HG03280 (cell line): ENCODE data around the gene NR4A3.
A peak's percentile ranks its signal among the peaks of the same experiment; 100 is the strongest.
"Not testable (repeated sequence)": the region's sequence is repeated elsewhere in the genome, so short reads cannot be mapped to it uniquely, and the experiment has no call there.

Experiments
- ATAC-seq: cut with Tn5 transposase; IDR thresholded peaks from one replicate; pipeline ENCODE4 v1.9.1; 2021; ENCODE audit warnings: mild to moderate bottlenecking, moderate library complexity; ENCODE audit not compliant: unreplicated experiment

Gene NR4A3

DNA sequence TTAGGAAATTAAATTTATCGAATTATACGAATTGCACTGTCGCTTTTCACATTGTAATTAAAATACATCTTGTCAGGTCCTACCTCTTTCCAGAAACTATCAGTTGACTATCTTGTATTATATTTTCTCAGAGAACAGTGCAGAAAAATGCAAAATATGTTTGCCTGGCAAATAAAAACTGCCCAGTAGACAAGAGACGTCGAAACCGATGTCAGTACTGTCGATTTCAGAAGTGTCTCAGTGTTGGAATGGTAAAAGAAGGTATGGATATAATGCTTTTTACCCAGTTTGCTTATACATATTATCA lies 10.8 kb downstream of the NR4A3 start:
- no peak for ATAC-seq

DNA sequence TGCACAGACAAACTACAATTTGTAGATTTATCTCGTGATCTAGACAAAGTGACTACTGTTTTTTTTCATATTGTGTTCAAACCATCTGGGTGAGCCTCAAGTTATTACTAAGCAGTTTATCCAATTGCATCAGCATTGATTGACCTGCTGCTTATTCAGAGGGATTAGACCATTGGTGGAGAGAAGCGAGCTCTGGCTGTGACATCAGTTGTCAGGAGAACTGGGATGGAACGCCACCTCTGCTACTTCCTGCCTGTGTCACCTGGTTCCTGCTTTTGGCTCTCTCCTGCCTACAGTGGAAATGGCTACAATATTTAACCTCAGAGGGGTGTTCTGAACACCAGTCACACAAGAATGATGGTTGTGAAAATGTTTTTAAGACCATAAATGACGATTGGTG lies 12.1 kb downstream of the NR4A3 start:
- no peak for ATAC-seq

DNA sequence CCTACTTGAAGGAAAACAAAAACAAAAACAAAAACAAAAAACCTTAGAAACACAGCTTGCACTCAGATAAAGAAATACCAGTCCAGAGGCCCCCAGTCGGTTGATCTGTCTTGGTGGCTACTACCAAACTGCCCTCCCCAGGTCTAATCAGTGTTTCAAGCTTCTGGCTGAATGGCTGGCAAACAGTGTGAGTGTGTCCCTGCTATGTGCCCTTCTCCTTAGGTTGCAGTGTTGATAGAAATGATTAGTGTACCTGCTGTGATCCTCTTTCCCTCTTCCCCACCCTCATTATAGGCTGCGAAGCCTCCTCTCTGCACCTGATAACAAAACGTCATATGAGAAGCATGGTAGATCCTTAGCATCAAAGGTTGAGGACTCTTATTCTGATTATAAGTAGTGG lies 12.8 kb downstream of the NR4A3 start:
- no peak for ATAC-seq

DNA sequence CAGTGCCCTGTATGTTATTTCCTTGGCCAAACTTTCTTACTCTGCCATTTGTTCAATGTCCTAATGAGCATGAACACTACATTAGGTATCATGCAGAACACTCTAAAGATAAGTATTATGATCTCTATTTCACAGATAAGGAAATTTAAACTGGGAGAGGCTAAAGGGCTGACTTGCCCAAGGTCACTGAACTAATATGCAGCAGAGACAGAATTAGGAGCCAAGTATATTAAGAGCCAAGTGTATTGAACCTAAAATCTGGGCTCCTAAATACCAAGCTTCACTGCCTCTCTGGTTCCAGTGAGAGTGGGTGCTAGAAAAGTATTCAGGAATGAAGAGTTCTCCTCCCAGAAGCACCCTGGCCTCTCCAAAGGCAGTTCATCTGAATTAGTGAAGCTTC lies 13.5 kb downstream of the NR4A3 start:
- no peak for ATAC-seq

DNA sequence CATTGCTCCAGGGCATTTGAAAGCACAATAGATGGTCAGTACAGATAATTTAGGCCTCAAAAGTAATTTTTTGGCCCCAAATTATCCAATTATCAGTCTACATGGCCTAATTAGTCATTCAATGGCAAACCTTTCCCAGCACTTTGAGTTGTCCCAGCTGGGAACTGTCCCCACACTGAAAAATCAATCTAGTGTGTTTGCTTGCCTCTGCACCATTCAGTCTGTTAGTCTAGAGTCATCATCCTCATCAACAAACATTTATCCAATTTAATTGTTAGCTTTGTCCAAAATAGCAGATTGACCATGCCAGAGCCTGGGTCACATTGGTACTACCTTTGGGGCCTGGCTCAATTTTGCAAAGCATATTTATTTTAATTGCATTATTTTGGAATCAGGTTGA lies 13.9 kb downstream of the NR4A3 start:
- no peak for ATAC-seq

DNA sequence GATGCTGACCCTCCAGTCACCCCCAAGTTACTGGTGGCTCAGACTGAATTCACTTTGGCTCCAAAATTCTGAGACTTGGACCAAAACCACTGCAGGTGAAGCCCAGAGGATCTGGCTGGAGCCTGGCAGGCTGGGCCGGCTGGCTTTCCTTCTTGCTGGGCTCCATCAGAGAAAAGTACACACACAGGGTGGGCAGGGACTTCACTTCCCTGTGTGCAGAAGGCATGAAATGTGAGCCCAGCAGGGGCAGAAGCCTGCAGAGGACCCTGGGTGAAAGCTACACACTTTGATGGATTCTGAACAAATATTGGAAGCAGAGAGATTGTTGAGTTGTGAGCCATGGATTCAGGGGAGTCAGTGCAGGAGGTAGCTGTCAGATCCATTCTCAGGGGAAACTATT lies 18.4 kb downstream of the NR4A3 start:
- no peak for ATAC-seq

DNA sequence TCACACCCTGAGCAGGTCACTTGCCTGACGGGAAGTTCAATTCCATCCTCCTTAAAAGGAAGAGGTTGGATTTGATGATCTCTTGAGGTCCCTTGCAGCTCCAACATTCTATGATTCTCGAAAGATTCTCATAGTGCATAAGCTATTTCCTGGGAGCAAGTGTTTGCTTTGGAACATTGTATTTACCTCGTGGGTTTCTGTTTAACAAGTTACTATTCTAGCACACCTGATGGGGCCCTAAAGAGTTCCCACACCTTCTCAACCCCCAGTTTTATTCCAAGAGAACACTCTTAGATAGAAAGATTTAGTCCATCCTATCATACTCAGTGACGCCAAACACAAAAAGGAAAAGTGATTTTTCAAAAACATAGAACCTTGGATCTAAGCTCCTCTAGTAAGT lies 23.4 kb downstream of the NR4A3 start:
- ATAC-seq: no peak

DNA sequence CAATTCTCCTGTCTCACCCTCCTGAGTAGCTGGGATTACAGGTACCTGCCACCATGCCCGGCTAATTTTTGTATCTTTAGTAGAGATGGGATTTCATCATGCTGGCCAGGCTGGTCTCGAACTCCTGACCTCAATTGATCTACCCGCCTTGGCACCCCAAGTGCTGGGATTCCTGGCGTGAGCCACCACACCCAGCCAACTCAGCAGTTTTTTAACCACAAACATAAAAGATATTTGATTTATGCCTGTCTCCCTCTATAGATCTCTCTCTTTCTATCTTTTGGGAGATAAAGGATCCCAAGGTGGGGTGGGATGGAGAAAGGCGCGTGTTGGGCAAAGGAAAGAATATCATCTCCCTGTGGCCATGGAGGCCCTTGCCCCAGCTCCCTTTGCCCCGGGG lies 26.8 kb downstream of the NR4A3 start:
- ATAC-seq: no peak

DNA sequence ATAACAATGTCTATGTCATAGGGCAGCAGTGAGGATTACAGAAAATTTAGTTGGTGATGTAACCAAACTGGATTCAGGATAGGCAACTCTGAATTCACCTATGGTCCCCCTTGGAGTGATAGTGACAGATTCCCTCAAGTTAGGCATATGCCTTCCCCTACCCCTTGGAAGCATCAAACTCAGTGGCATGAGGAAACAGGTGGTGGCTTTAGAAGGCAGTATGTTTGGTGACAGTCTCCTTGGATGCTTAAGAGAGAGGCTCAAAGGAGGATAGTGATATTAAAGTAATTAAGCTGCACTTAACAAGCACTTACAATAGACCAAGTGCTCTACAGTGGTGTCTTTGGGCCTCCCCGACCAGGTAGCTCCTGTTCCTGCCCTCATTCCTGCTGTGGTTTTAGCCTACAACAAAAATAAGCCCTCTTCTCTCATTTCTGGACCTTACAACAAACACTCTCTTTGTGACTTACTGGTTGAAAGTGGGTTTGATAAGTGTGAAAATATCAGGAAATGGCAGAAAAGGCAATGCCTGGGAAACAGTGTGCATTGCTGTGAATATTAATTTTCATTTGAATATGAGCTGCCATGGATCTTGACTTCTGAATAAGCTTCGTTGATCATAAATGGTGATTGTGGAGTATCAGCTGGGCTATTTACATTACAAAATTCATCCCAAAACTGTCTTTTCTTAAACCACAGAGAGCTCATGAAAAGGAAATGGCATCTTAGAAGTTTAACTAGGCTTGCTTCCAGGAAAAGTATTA lies 29.2 kb downstream of the NR4A3 start:
- ATAC-seq: peak; percentile 6

DNA sequence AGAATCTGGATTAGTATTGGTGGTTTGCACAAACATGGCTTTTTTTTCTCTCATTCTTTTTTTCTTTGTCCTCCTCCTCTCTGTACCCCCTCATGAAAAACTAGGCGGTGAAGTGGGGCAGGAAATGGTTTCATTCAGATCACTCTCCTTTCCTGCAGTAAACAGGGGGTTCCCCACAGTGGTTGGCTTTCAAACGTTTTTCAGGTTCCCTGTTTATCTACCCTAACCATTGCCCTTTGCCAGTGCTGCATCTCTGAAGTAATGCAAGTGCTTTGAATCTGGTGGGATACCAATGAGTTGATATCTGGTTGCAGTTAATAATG lies 29.8 kb downstream of the NR4A3 start:
- peak; percentile 72 for ATAC-seq

DNA sequence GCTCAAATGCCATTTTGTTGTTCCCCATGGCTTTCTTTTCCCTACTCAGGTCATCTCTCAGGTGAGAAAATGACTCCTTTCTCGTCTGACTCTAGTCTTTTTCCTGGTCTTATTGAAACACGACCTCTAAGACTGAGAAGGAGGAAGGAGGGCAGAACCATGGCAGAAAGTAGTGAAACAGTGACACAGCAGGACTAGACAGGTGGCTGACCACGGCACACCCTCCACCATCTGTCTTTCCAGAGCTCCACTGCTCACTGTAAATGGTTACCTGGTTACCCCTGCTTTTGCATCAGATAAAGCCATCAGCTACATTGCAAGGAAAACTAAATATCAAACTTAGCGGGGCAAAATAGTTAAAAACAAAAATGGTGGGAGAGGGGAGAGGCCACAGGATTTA lies 30.9 kb downstream of the NR4A3 start:
- peak; percentile 73 for ATAC-seq

DNA sequence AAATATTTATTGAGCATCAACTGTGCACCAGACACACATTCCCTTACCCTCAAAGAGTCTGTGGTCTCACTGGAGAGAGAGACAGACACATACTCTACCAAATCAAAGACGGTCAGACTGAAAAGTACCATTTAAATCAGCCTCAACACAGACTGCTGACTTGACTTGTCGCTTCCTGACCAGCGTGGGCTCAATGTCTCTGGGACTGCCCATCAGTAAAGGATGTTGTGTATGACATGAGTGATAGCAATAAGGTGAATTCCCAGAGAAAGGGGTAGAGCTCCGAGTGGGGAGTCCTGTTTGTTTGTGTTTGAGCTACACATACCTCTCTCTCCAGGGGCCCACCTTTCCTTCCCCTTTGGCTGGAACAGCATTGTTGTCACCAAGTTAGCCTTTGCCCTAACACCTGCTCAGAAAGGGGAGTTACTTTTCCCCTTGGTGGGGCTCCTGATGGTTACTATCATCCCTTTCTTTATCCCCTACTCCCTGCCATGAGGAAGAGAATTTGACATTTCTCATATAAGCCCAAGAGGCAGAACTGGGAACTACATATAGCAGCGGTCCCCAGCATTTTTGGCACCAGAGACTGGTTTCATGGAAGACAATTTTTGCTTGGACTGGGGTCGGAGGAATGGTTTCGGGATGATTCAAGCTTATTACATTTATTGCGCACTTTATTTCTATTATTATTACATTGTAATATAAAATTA lies 33.9 kb downstream of the NR4A3 start:
- no peak for ATAC-seq

DNA sequence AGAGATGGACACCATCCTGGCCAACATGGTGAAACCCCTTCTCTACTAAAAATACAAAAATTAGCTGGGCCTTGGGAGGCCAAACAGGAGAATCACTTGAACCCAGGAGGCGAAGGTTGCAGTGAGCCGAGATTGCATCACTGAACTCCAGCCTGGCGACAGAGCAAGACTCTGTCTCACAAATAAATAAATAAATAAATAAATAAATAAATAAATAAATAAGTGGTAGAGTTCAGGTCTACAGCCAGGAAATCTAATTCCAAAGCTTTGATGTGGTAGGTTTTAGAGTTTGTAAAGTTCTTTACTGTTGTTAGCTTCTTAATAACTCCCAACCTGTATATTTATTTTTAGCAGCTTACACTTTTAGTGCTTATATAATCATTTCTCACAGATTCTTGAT lies 35.9 kb downstream of the NR4A3 start:
- not testable (repeated sequence) for ATAC-seq

DNA sequence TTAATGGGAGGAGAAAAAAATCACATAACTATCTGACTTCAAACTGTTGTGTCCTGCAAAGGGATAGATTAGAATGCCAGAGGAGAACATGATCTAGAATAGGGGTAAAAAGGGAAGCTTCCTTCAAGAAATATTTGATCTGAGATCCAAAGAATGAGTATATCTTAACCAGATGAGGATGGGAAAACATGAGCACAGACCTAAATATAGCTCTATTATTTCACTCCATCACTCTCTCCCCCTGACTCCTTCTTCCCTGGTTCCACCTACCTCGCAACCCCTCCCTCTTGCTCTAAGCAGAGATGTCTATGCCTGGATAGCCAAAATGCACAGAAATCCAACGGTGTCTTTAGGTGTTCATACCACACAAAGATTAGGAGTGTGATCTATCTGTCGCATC lies 36.4 kb downstream of the NR4A3 start:
- ATAC-seq: no peak

DNA sequence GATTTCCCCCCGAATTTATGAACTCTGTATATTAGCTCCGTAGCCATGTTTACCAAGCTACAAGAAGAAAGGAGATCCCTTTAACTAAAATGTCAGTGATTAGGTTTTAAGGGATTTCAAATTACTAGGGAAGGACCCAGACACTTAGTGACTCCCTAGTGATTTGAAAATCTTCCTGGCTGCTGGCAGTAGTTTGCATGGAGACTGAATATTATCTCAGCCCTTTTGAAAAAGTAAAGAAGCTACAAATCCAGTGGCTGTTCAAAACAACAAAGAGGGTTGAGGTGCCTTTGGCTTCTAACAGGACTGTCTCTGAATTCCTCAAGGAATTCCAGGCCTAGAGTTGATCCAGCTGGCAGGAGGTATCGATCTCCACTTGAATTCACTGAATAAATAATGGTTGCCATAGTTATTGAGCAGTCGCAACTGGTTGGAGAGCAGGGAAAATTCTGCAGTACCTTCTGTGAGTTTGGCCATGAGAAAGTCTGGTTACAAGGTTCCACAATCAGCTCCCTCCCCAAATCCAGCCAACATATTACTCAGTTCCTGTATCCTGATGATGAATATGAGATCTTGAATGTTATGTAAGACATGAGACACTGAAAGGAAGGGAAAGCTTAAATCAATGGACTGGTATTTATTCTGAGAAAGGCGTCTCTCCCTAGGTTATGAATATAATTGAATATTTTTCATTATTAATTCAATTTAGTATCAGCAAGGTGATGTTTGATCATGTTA lies 37.7 kb downstream of the NR4A3 start:
- no peak for ATAC-seq

DNA sequence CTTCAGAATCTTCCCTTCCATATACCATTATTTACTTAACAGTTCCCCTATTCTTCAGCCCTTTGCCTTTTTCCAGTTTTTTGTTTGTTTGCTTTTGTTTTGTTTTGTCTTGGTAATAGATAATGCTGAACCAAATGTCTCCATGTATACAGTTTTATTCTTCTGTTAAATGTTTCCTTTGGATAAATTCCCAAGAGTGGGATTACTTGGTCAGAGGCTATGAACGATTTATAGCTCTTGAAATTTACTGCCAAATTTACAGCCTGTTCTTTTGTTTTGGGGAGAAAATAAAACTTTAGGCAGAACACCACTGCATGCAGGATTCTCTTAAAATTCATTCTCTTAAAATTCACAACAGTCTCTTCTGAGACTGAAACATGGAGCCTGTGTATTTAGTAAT lies 38.6 kb downstream of the NR4A3 start:
- no peak for ATAC-seq

DNA sequence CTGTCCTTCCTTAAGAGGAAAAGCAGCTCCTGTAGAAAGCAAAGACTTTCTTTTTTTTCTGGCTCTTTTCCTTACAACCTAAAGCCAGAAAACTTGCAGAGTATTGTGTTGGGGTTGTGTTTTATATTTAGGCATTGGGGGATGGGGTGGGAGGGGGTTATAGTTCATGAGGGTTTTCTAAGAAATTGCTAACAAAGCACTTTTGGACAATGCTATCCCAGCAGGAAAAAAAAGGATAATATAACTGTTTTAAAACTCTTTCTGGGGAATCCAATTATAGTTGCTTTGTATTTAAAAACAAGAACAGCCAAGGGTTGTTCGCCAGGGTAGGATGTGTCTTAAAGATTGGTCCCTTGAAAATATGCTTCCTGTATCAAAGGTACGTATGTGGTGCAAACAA lies 42.3 kb downstream of the NR4A3 start:
- ATAC-seq: no peak

DNA sequence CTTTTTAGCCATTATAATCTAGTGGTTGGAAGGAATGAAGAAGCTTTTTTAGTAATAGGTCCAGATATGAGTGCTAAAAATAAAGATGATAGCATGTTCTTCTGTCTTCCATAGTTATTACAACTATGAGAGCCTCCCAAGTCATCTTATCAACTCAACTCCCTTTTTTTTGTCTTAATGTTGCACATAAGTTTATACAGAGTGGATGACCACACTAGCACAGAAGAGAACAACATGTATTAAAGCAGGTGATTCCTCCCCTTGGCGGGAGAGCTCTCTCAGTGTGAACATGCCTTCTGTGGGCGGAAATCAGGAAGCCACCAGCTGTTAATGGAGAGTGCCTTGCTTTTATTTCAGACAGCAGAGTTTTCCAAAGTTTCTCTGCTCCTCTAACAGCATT lies 44.7 kb downstream of the NR4A3 start:
- ATAC-seq: no peak

DNA sequence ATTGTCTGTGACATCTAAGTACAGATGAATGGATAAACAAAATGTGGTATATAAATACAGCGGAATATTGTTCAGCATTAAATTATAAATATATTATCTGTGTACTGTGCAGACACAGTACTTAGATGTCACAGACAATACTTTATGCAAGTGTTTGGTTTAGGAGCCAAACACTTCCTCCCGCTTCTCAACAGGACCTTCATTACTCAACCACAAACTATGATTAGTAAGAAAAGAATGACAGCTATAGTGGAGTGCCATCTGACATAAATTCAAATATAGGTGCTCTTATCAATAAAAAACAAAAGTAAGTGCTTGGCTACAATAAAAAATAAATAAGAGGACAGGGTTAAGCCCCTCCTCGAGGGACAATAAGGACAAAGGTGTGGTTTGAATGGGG lies 45.9 kb downstream of the NR4A3 start:
- no peak for ATAC-seq

DNA sequence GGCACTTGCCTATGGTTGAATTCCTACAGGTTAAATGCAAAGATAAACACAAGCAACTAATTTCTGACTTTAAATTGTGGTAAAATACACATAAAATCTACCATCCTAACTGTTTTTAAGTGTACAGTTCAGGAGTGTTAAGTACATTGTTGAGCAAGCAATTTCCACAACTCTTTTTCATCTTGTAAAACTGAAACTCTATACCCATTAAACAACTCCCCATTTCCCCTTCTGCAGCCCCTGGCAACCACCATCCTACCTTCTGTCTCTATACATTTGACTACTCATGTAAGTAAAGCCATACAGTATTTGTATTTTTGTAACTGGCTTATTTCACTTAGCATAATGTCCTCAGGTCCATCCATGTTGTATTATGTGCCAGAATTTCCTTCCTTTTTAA lies 46.3 kb downstream of the NR4A3 start:
- ATAC-seq: no peak

DNA sequence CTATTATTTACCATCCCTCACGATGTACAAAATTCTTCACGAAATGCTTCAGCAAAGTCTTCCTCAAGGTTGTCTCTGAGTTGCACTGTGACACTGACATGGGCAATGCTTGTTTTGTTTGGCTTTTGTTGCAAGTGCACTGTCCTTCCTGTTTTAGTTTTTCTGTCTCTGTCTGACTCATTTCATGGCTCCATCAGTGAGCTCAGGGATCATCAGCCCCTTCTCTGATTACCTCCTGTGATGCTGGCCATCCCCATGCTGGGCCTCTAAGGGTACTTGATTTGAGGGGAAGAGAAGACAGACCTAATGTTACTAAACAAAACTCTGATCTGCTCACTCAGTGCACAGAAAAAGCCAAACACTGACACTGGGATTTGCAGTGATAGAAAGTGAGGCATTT lies 47.2 kb downstream of the NR4A3 start:
- ATAC-seq: peak; percentile 68

DNA sequence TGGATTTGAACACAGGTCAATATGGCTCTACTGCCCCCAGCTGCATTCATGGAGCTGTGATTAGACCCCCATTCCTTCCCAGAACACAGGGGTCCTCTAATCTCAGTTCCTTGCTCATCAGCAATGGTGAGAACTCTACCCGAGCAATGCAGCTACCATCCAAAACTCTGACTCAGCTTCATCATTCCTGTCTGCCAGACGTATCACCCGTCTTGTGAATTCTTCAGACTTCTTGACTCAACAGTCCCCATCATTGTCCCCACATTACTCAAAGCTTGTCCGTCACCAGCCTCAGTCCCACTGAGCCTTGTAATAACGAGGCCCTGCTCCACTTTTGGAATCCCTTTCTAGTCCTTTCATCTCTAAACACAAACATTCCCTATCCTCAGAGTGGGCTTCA lies 48.4 kb downstream of the NR4A3 start:
- no peak for ATAC-seq
